ENCODE data around the gene BHLHE40. TPM values are rescaled to one million over a fixed set of nuclear protein-coding genes. Genes with fewer than 3 reads are reported as not detected.

Gene BHLHE40
- total RNA-seq, 1 donor from 2014 or later = 96.3 TPM

DNA sequence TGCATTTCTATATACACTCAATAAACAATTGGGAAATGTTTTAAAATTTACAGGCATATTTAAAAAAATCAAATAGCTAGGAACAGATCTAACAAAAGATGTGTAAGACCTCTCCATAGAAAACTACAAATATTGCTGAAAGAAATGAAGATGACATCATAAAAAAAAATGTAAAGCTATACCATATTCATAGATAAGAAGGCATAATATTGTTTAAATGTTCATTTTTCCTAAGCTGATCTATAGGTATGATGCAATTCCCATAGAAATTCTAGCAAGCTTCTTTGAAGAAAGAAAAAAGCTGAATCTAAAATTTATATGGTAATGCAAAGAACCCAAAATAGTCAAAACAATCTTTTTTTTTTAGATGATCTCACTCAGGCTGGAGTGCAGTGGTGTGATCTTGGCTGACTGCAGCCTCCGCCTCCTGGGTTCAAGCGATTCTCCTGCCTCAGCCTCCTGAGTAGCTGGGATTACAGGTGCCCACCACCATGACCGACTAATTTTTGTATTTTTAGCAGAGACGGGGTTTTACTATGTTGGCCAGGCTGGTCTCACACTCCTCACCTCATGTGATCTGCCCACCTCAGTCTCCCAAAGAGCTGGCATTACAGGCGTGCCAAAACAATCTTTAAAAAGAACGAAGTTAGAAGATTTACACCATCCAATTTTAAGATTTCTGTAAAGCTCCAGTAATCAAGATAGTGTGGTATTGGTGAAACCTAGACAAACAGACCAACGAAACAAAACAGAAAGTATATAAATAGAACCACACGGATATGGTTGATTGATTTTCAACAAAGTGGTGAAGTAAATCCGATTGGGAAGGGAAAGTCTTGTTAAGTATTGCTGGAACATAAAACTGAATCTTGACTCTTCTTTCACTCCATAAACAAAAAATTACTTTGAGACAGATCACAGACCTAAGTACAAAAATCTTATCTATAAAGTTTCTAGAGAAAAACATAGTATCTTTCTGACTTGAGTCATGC is 6.3 kb upstream of the BHLHE40 start:
- H3K4me3 ChIP-seq (ENCODE audit: low read depth, low read length) = no peak overlapping the region
- TF ChIP-seq, protein P1, sequence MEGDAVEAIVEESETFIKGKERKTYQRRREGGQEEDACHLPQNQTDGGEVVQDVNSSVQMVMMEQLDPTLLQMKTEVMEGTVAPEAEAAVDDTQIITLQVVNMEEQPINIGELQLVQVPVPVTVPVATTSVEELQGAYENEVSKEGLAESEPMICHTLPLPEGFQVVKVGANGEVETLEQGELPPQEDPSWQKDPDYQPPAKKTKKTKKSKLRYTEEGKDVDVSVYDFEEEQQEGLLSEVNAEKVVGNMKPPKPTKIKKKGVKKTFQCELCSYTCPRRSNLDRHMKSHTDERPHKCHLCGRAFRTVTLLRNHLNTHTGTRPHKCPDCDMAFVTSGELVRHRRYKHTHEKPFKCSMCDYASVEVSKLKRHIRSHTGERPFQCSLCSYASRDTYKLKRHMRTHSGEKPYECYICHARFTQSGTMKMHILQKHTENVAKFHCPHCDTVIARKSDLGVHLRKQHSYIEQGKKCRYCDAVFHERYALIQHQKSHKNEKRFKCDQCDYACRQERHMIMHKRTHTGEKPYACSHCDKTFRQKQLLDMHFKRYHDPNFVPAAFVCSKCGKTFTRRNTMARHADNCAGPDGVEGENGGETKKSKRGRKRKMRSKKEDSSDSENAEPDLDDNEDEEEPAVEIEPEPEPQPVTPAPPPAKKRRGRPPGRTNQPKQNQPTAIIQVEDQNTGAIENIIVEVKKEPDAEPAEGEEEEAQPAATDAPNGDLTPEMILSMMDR (conservative IDR thresholded peaks at IDR 0.05; ENCODE audit: low read depth, low read length) = no peak
- no peak for DNase-seq (ENCODE audit: low read depth)

DNA sequence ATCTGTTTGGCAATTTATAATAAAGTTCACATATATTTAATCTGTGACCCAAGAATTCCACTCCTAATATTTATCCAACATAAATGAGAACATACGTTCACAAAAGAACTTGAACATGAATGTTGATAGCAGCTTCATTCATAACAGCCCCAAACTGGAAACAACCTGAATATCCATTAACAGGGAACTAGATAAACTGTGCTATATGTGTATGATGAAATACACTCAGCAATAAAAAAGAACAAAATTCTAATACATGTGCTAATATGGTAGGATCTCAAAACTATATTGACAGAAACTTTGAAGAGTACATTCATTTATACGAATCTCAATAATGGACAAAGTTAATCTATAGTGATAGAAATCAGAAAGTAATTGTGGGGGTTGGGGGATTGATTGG is 5.1 kb upstream of the BHLHE40 start:
- TF ChIP-seq, protein P1 (conservative IDR thresholded peaks at IDR 0.05; ENCODE audit: low read depth, low read length) = no peak
- DNase-seq (ENCODE audit: low read depth) = no peak
- H3K4me3 ChIP-seq (ENCODE audit: low read depth, low read length) = no peak overlapping the region

DNA sequence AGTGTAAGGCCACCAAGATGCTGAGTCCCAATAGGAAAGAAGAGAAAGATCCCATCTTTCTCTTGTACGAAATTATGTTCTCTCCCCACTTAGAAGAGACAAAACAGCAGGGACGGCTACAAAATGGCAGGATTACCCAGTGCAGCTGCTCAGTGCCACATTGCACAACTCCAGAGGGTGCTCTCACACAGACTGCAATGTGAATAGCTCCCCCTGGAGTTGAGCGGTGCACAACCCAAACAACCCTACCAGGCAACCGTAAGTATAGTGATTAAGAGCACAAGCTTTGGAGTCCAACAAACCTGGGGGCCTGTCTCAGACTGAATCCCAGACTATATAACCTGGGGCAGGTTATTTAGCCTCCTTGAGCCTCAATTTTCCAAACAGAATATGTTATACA is 3.1 kb upstream of the BHLHE40 start:
- H3K4me3 ChIP-seq (ENCODE audit: low read depth, low read length) = no peak overlapping the region
- no peak for DNase-seq (ENCODE audit: low read depth)
- TF ChIP-seq, protein P1 (conservative IDR thresholded peaks at IDR 0.05; ENCODE audit: low read depth, low read length) = peak; percentile 73

DNA sequence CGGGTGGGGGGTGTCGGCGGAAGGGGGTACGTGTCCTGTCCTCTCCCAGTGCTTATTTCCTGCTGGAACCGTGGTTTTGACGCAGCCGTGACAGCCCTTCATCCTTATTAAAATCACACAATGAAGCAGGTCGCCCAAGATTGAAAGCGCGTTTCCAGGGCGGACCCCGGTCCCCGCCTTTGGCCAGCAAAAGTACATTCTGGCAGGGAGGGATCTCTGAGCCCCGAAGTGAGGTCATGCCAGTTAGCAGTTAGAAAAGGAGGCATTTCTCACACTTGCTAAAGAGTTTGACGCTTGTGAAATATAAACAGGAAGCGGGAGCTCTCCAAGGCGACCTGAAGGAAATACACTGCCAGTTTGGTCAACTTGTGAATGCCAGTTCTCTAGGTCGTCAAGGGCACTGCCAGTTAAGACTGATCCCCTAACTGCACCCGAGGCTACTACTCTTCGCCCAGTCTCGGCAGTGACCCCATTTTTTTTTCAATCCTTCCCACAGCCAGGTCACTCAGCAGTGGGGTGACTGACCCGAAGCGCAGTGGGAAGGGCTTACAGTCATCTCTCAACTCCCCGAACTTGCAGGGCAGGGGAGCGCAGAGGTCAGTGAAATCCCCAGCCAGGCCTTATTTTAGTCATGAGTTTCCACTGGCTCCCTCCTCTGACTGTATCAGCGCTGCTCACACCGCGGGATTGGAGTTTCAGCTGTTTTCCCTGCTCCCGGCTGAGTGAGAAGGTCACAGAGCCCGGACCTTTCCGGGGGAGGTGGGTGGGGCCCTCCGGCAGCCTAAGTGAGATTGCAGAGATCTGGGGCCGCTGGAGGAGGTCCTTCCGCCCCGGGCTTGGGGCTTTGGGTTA is 2.0 kb upstream of the BHLHE40 start:
- peak; percentile 90 for DNase-seq (ENCODE audit: low read depth)
- peak overlapping the region; percentile 58 for H3K4me3 ChIP-seq (ENCODE audit: low read depth, low read length)
- TF ChIP-seq, protein P1 (conservative IDR thresholded peaks at IDR 0.05; ENCODE audit: low read depth, low read length) = peak; percentile 2

DNA sequence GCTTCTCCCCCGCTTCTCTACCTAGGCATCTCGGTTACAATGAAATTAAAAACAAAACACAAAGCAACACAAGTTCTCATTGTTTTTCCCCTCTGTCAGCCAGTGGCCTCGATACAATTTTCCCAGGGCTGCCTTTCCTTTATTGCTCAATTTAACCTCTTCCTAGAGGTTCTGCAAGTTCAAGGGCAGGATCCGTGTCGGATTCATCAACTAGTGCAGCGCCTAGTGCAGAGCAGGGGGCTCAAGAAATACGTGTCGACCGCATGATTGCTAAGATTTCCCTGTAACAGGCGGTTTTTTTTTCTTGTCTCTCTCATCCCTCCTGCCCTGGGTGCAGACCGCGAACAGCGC is 1.4 kb upstream of the BHLHE40 start:
- TF ChIP-seq, protein P1 (conservative IDR thresholded peaks at IDR 0.05; ENCODE audit: low read depth, low read length) = peak; percentile 27
- DNase-seq (ENCODE audit: low read depth) = no peak
- H3K4me3 ChIP-seq (ENCODE audit: low read depth, low read length) = peak overlapping the region; percentile 58

DNA sequence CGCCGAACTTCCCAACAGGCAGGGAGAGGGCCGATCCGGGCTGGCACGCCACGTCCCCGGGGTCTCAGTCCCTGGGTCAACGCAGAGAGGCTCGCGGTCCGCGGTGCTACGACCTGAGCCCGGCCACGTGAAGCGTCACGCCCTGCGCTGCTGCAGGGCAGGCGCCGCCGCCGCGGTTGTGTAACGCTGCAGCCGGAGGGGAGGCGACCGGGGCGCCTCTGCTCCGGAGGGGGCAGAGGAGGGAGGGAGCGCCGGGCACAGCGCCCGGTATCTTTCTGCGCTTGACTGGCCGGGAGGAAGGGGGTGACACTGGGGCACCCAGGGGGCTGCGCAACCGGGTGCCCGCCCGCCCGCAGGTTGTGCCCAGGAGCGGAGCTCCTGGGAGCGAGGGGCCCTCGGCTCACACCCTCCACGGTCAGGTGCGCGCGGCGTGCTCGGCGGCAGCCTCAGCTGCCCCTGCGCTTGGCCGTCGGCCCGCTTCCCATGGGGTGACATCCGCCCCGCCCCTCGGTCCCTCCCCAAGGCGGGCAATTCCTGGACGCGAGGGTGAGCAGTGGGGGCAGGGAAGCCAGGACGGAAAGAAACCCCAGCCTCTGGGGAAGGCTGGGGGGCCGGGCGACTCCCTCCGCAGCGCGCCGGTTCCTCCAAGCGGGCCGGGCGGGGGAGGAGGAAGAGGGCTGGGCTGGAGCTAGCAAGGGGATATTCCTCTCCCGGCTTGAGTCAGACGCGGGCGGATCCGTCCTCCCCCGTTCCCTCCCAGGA is 852 bp upstream of the BHLHE40 start:
- no peak for DNase-seq (ENCODE audit: low read depth)
- peak overlapping the region; percentile 58 for H3K4me3 ChIP-seq (ENCODE audit: low read depth, low read length)
- TF ChIP-seq, protein P1 (conservative IDR thresholded peaks at IDR 0.05; ENCODE audit: low read depth, low read length) = no peak
